Measurements from ENCODE around the gene FRY.
A peak's percentile ranks its signal among the peaks of the same experiment; 100 is the strongest.

The FRY gene

GRCh38 chr13:32261567-32261966, 230.0 kb downstream of the FRY start:
- no peak for DNase-seq (ENCODE audit: low spot score)

- no peak for DNase-seq (ENCODE audit: low spot score)
Measured at GRCh38 chr13:32262165-32262564, 230.6 kb downstream of the FRY start.

DNA sequence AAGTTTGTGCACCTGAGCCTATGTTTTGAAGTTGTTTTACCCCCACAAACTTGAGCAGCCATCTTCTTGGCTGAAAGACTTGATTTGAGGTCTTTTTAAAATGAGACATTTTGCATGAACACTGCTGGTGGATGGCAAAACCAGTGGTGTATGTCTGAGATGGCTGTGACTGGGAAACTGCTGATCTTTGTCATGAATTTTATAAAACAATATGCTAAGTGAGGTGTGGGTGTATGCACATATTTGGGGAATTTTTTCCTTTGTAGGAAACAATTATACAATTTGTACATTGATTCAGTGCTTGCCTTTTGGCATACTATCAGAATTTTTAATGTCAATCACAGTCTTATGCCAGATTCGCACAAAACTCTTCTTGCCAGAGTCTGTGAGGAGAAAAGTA, 231.0 kb downstream of the FRY start:
- DNase-seq (ENCODE audit: low spot score): no peak

DNA sequence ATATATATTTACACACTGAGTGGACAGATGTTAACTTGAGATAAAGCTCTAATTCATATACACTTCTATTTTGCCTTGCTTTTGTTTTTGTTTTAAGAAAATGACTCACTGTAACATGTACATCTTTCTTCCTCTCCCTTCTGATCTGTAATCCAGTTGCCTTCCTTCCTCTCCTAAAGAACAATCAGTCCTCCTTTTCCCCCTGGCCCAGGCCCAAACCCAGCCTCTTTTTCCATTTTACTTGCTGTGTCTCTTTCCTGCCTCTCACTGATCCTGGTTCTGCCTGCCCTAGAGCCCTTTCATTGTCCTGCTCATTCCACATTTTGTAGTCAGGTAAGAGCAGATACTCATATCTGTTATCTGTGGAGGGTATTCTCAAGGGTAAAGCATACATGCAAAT, 232.8 kb downstream of the FRY start:
- no peak for DNase-seq (ENCODE audit: low spot score)

DNA sequence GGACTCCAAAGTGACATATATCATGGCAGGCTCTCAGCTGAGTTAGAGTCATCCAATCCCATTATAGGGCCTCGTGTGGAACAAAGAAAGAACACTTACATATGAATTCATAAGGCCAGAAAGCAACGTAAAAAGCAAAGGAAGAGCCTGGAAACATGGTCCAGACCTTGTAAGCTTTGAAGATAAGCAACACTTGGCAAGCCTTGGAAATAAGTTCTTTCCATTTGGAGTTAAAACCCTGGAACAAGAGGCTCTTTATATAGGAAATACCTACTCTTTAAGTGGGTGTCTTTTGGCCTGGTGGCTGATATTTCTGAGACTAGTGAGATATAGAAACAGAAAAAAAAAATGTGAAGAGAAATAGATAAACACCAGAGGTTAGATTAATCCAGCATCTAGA, 234.2 kb downstream of the FRY start:
- DNase-seq (ENCODE audit: low spot score): no peak

- no peak for DNase-seq (ENCODE audit: low spot score)
Measured at GRCh38 chr13:32266130-32266529, 234.6 kb downstream of the FRY start.

DNA sequence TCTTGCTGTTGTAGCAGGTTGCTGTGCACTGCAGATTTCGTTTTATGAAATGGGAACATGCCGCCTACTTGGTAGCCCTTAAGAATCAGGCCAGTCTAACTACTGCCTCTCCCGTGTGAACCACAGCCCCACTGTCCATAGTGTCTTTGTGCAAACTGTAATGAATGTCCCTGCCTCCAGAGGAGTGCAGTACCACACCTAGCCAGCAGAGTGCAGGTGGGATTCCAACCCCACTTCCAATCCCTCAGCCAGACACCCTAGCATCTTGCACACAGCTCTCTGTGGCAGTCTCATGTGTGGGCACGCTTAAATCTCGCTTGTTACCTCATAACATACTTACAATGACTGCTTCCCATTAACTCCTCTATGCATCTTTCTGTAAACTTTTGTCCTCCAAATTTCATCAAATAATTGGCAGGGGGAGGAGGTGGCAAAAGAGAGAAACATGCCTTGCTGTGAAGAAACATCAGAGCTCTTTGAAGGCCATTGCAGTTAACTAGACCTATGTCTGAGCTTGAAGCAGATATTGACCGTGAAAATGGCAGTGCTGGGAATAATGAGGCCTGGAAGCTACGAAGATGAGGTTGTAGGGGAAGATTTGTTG, 236.4 kb downstream of the FRY start:
- DNase-seq (ENCODE audit: low spot score): peak; percentile 35

DNA sequence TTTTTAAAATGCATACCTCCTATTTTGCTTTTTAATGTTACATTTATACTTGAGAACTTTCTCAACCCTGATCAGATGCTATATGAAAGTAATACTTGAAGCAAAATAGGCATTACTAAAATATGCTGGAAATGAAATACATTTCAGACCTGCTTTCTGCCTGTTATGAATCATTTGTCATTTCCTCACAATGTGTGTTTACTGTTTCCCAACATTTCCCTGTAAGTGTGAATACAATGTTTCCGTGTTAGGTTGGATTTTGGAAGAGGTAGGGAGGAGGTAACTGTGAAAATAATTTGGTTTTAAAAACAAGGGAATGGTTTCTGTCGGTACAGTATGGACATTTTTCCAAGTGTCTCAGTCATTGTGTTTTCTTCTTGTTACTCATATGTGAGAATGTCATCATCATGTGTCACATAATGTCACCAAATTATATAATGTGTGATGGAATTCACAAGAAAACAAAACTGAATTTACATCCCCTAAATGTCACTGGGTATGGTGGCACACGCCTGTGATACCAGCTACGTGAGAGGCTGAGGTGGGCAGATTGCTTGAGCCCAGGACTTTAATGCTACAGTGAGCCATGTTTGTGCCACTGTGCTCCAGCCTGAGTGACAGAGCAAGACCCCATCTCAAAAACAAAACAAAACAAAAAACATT, 240.6 kb downstream of the FRY start:
- DNase-seq (ENCODE audit: low spot score): no peak

- no peak for DNase-seq (ENCODE audit: low spot score)
Measured at GRCh38 chr13:32277839-32278238, 246.3 kb downstream of the FRY start.

DNA sequence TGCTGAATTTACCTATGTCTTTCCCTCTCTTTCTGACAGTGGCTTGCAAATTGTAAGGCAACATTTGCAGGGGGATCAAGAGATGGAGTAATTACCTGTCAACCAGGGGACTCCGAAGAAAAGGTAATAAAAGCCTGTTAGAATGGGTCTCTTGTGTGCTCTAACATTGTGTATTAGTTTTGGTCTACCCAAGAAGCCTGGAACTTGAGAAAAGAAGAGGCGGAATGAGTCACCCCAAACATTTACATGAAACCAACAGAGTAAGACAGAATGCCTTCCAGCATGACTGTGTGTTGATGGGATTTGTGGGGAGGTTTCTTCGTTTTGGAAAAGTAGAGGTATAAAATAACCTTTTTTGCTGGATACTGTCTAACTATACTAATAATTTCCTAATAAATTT, 246.9 kb downstream of the FRY start:
- no peak for DNase-seq (ENCODE audit: low spot score)

GRCh38 chr13:32281096-32281495, 249.5 kb downstream of the FRY start:
- no peak for DNase-seq (ENCODE audit: low spot score)

DNA sequence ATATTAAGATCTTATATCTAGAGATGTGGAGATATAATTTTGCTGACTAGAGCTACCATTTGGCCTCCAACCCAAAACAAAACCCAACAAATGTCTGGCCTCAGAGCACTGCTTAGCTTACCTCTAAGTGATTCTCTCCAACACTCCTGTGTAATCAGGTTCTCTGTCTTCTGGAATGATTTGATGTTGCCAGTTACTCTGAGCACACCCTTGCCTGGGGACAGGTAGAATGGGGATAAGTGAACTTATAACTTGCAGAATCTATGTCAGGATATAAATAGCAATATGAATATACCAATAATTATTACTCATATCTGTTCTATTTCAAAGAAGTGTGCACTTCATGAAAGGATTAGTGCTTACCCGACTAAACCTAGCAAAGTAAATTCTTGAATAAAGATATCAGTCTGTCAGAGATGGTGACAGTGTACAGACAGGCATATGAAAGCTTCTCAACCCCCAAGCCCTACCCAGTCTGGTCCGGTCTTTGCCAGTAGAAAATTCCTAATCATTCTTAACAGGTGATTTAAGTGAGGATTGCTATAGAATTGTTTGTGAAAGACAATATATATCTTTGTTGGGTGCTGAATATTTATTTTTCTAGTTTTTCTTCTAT, 250.6 kb downstream of the FRY start:
- no peak for DNase-seq (ENCODE audit: low spot score)

GRCh38 chr13:32284927-32285632, 253.5 kb downstream of the FRY start:
- peak; percentile 34 for DNase-seq (ENCODE audit: low spot score)

GRCh38 chr13:32285633-32285965, 254.0 kb downstream of the FRY start:
- DNase-seq (ENCODE audit: low spot score): no peak

GRCh38 chr13:32297206-32297605, 265.6 kb downstream of the FRY start:
- no peak for DNase-seq (ENCODE audit: low spot score)

GRCh38 chr13:32298695-32299094, 267.1 kb downstream of the FRY start:
- no peak for DNase-seq (ENCODE audit: low spot score)

DNA sequence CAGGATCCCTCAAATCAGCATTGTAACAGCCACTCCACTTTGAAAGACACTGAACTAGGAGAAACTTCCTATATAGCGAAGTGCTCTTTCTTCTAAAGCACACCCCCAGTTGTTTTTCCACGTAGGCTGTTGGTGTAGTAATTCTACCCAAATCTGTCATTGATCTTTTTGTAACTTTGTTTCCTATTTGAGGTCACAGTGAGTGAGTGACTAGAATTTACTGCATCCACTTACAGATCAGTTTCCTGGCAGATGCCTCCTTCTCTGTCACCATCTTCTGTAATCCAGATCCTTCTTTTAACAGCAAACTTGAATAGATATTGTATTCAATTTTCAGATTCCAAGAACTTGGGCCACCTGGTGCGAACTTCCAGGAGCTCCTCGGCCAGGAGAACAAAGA, 268.3 kb downstream of the FRY start:
- DNase-seq (ENCODE audit: low spot score): no peak

DNA sequence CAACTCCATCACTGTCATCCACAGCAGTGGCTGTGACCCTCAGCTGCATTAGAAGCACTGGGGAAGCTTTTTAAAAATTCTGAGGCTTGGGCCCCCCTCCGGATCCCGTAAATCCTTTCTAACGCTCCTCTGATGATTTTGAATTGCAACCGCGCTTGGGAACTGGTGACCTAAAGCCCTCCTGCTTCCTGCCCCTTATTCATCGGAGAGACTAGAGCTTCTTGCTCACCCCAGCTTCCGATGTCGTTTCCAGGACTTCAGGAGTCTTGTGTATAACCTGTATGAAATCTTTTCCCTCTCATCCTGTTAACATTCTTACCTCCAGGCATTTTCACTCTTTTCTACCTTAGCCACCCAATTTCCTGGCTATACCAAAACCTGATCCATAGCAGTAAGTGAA, 268.8 kb downstream of the FRY start:
- DNase-seq (ENCODE audit: low spot score): no peak

DNA sequence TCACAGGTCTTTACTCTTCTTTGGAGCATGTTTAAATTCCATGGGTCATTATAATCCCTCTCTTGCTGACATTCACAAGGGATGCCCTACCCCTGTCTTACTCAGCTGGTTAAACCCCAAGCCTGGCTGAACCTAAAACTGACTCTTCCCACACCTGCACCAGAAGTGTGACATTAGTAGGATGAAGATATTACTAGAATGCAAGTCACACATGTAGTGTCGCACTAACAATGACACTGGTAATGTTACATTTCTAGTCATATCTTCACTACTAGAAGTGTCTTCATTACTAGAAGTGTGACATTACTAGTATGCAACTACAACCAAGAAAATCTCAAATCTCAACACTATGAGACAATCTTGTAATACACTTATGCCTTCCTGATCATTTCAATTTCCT, 269.3 kb downstream of the FRY start:
- DNase-seq (ENCODE audit: low spot score): no peak

DNA sequence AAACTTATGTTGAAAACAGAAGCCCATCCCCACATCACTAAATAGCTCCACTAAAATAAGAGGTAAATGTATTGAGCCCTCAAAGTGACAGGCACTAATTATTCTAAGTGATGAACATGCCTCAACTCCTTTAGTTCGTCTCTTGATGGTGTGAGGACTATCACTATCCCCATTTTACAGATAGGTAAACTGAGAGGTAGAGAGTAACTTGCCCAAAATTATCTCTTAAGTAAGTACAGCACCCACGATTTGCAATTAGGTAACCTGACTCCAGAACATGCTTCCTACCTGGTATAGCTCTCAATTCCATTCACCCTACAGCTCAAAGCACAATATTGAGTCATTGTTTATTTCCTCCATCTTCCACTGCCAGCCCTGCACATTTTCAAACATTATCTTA, 270.9 kb downstream of the FRY start:
- no peak for DNase-seq (ENCODE audit: low spot score)

- no peak for DNase-seq (ENCODE audit: low spot score)
Measured at GRCh38 chr13:32305646-32306045, 274.1 kb downstream of the FRY start.

DNA sequence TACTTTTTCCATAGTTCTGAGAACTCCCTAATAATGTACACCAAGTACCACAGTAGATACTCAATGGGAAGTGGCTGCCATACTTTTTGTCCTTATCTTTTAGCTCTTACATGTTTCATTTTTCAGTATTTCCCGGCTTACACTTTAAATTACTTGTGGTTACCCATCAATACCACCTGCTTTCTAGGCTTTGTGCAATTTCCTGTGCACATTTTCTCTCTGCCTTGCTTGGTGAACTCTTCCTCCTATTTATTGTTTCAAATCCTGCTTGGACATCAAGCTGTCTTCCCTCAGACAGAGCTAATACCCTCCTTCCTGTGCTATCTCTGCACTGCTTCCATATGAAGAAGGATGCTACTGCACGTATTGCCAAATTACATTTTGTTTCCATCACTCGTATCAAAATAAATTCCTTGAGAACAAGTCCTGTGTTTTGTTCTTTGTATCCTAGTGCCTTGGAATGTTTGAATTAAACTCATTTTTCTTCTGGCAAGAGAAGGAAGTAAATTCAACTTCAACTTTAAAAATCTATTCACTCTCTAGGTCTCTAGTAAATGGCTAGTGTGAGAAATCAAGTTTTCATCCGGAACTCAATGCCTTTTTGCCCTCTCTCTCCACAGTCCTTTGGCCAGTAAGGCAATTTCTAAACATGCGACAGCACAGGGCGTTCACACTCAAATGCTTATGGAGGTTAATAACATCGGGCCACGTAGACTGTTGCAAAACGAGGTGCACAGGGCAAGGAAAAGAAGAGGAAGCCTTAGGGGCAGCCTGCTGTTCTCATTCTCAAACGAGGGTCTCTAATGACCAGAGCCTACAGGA, 277.9 kb downstream of the FRY start:
- no peak for DNase-seq (ENCODE audit: low spot score)

All from LoVo (cell line).